Panc1 (cell line): Measurements from ENCODE around the gene ZBP1. TPM values are rescaled to one million over a fixed set of nuclear protein-coding genes. Genes with fewer than 3 reads are reported as not detected.

Source experiments
- ATAC-seq: fragments of 200-7000 bp; cut with Tn5 transposase; 2 replicates; pipeline ENCODE4 v1.9.1; 2020; ENCODE audit warnings: mild to moderate bottlenecking, moderate library complexity
- BruUV-seq: library from RNA; stranded (reverse); fragments of 400-500 nt; replicated peaks from 2 replicates; lab custom pipeline; 2021; lab: Mats Ljungman, UMichigan
- CTCF ChIA-PET: fragments of 300-600 bp; sonication (Branson Sonifier 250); formaldehyde crosslinking; loops from one replicate; lab custom pipeline; 2022; ENCODE audit warnings: antibody characterized with exemption; lab: Charles Lee
- POLR2A ChIA-PET: fragments of 300-600 bp; sonication (Branson Sonifier 250); formaldehyde crosslinking; loops from one replicate; lab custom pipeline; 2022; ENCODE audit warnings: antibody characterized with exemption; lab: Charles Lee
- DNase-seq: peaks from one replicate; pipeline ENCODE4 v3.0.0-alpha.2; 2010; ENCODE audit warnings: low read depth, low spot score
- H3K27ac ChIP-seq: 2 replicates; pipeline ENCODE4 v1.5.1; 2011; ENCODE audit warnings: mild to moderate bottlenecking, low read length, inconsistent platforms
- H3K27me3 ChIP-seq: fragments of 200-500 bp; sonication (Bioruptor generic); 2 replicates; pipeline ENCODE4 v1.6.0; 2014; ENCODE audit warnings: low read length, inconsistent platforms; ENCODE audit not compliant: control insufficient read depth, insufficient read depth
- H3K36me3 ChIP-seq: fragments of 200-500 bp; sonication (Bioruptor generic); 2 replicates; pipeline ENCODE4 v1.5.1; 2014; ENCODE audit warnings: inconsistent platforms, mild to moderate bottlenecking, low read length, moderate library complexity; ENCODE audit not compliant: control insufficient read depth, insufficient read depth
- H3K4me1 ChIP-seq: 2 replicates; pipeline ENCODE4 v1.5.1; 2011; ENCODE audit warnings: inconsistent platforms, mild to moderate bottlenecking, low read length, moderate library complexity; ENCODE audit not compliant: control insufficient read depth, insufficient read depth
- H3K4me3 ChIP-seq, 2 experiments: 2 replicates each; pipeline ENCODE4 v1.5.1; 2011 to 2012; ENCODE audit warnings: low read depth in 2 of 2, low read length in 2 of 2, mild to moderate bottlenecking in 2 of 2, inconsistent platforms in 1 of 2, moderate library complexity in 1 of 2
- H3K9me3 ChIP-seq: fragments of 200-500 bp; sonication (Bioruptor generic); 2 replicates; pipeline ENCODE4 v1.5.1; 2014; ENCODE audit warnings: low read depth, mild to moderate bottlenecking, inconsistent platforms, low read length, moderate library complexity; ENCODE audit not compliant: control insufficient read depth, insufficient read depth
- CTCF ChIP-seq: fragments of 450-650 bp; IDR thresholded peaks from 2 replicates; pipeline ENCODE4 v1.5.1; 2017; ENCODE audit warnings: mild to moderate bottlenecking
- POLR2AphosphoS5 ChIP-seq: IDR thresholded peaks from 2 replicates; pipeline ENCODE4 v1.6.1; 2012; ENCODE audit warnings: mild to moderate bottlenecking, low read depth, low read length, moderate library complexity
- REST ChIP-seq, 2 experiments: IDR thresholded peaks; 2 replicates each; pipeline ENCODE4 v1.6.1; 2011 to 2012; ENCODE audit warnings: low read depth in 2 of 2, control low read depth in 1 of 2, low read length in 1 of 2, mild to moderate bottlenecking in 1 of 2, moderate library complexity in 1 of 2; ENCODE audit not compliant: insufficient read depth in 1 of 2
- SIN3A ChIP-seq: IDR thresholded peaks from 2 replicates; pipeline ENCODE4 v1.6.1; 2012; ENCODE audit warnings: low read depth, mild to moderate bottlenecking, low read length, moderate library complexity, borderline replicate concordance; ENCODE audit not compliant: insufficient read depth
- TCF7L2 ChIP-seq: IDR thresholded peaks from 2 replicates; pipeline ENCODE4 v1.6.1; 2011; ENCODE audit warnings: mild to moderate bottlenecking, low read depth, low read length, inconsistent platforms
- in situ Hi-C: cut with HindIII; loops from 2 replicates; pipeline ENCODE4 v1.10.0; 2016; ENCODE audit warnings: low sequenced_read_pairs, low pct_unique_long_range_greater_than_20kb
- intact Hi-C: fragments of 100-400 bp; cut with micrococcal nuclease; formaldehyde crosslinking; loops from one replicate; pipeline ENCODE4 v1.10.0; 2022; ENCODE audit not compliant: unreplicated experiment
- total RNA-seq: library from RNA; stranded (reverse); gene quantifications from one replicate; pipeline ENCODE4 v1.2.1, GENCODE V29; 2021; ENCODE audit not compliant: unreplicated experiment

The ZBP1 gene
- total RNA-seq, 1 experiment from 2014 or later, result not detected

GRCh38 chr20:57667388-57667787 lies 47.2 kb upstream of the ZBP1 start:
- DNase-seq (no peak), ATAC-seq (no peak)
- H3K4me1 ChIP-seq, result no peaks in the 10 kb centered on the region
- no TSS peak for BruUV-seq
- no peaks in the 10 kb centered on the region for H3K9me3 ChIP-seq
- ChIA-PET POLR2A (no interaction called here), CTCF (interaction anchor here (0.7 kb wide), 1 partner anchor 1556 kb away, joined by 3 read pairs; no protein-coding TSS in a partner anchor)
- no peaks in the 10 kb centered on the region for H3K27me3 ChIP-seq
- intact Hi-C loops (no loop called here), in situ Hi-C loops (no loop called here)
- TF ChIP-seq POLR2AphosphoS5 (no peak), SIN3A (no peak), CTCF (no peak), TCF7L2 (no peak), REST (IDR thresholded peaks at IDR 0.05; ENCODE audit: insufficient read depth in 1 of 2, low read depth in 2 of 2, low read length in 1 of 2) (no peak)
- H3K36me3 ChIP-seq, result no peaks in the 10 kb centered on the region
- H3K4me3 ChIP-seq, result no peak overlapping the region
- H3K27ac ChIP-seq, result no peak overlapping the region

- TF ChIP-seq POLR2AphosphoS5, result no peak
- TF ChIP-seq REST (IDR thresholded peaks at IDR 0.05; ENCODE audit: insufficient read depth in 1 of 2, low read depth in 2 of 2, low read length in 1 of 2), result no peak
- DNase-seq, result no peak
- ATAC-seq, result no peak
- intact Hi-C loops (no loop called here), in situ Hi-C loops (no loop called here)
- no peaks in the 10 kb centered on the region for H3K4me1 ChIP-seq
- H3K27me3 ChIP-seq, result no peaks in the 10 kb centered on the region
- no peaks in the 10 kb centered on the region for H3K36me3 ChIP-seq
- POLR2A ChIA-PET, result no interaction called here
- no peaks in the 10 kb centered on the region for H3K9me3 ChIP-seq
- no peak overlapping the region for H3K4me3 ChIP-seq
- H3K27ac ChIP-seq, result no peak overlapping the region
- CTCF ChIA-PET, result no interaction called here
- no TSS peak for BruUV-seq
These were observed 46.6 kb upstream of the ZBP1 start for GRCh38 chr20:57666834-57667157.
